HepG2 (cell line): ENCODE results near the gene ALKBH5. TPM values are rescaled to one million over a fixed set of nuclear protein-coding genes. Genes with fewer than 3 reads are reported as not detected.

Experiments used
- ARNT2 ChIP-seq: sonication (generic); formaldehyde crosslinking; IDR thresholded peaks from 2 replicates; pipeline ENCODE4 v1.8.0; 2022; ENCODE audit warnings: mild to moderate bottlenecking, low read depth, missing genetic modification reagents, moderate library complexity
- CENPBD1 ChIP-seq: sonication (generic); formaldehyde crosslinking; IDR thresholded peaks from 2 replicates; pipeline ENCODE4 v1.8.0; 2022; ENCODE audit warnings: missing genetic modification reagents, low read depth, mild to moderate bottlenecking, borderline replicate concordance
- CENPT ChIP-seq: sonication (generic); formaldehyde crosslinking; IDR thresholded peaks from 2 replicates; pipeline ENCODE4 v1.8.0; 2022; ENCODE audit warnings: low read depth, mild to moderate bottlenecking, moderate library complexity, missing genetic modification reagents
- HNF4G ChIP-seq, 2 experiments: sonication (generic) in 1 of 2; formaldehyde crosslinking in 1 of 2; IDR thresholded peaks; 2 replicates each; pipeline versions ENCODE4 v1.4.0 to v1.6.1; 2011 to 2020; ENCODE audit warnings: borderline replicate concordance in 2 of 2, low read depth in 2 of 2, mild to moderate bottlenecking in 2 of 2, low read length in 1 of 2, missing genetic modification reagents in 1 of 2, moderate library complexity in 1 of 2
- KDM3A ChIP-seq: IDR thresholded peaks from 2 replicates; pipeline ENCODE4 v1.6.1; 2018; ENCODE audit warnings: low read depth, missing compliant biosample characterization
- SIN3A ChIP-seq: IDR thresholded peaks from 2 replicates; pipeline ENCODE4 v1.6.1; 2011; ENCODE audit warnings: low read depth, mild to moderate bottlenecking, control low read depth, low read length, borderline replicate concordance
- THRA ChIP-seq: sonication (generic); formaldehyde crosslinking; IDR thresholded peaks from 2 replicates; pipeline ENCODE4 v1.4.0; 2020; ENCODE audit warnings: missing genetic modification reagents, borderline replicate concordance
- ZNF253 ChIP-seq: sonication (generic); formaldehyde crosslinking; IDR thresholded peaks from 2 replicates; pipeline ENCODE4 v1.8.0; 2022; ENCODE audit warnings: mild to moderate bottlenecking, missing genetic modification reagents, borderline replicate concordance
- ZNF510 ChIP-seq: sonication (generic); formaldehyde crosslinking; IDR thresholded peaks from 2 replicates; pipeline ENCODE4 v1.4.0; 2020; ENCODE audit warnings: low read depth, mild to moderate bottlenecking, missing genetic modification reagents
- ZNF569 ChIP-seq: sonication (generic); formaldehyde crosslinking; IDR thresholded peaks from 2 replicates; pipeline ENCODE4 v1.5.0; 2020; ENCODE audit warnings: mild to moderate bottlenecking, missing genetic modification reagents, moderate library complexity, borderline replicate concordance
- ZNF775 ChIP-seq: sonication (generic); formaldehyde crosslinking; IDR thresholded peaks from 2 replicates; pipeline ENCODE4 v1.4.0; 2020; ENCODE audit warnings: missing genetic modification reagents, mild to moderate bottlenecking, moderate library complexity, borderline replicate concordance
- ZNF839 ChIP-seq: sonication (generic); formaldehyde crosslinking; IDR thresholded peaks from 2 replicates; pipeline ENCODE4 v1.4.0; 2020; ENCODE audit warnings: missing genetic modification reagents, mild to moderate bottlenecking, borderline replicate concordance
- ZNF878 ChIP-seq: sonication (generic); formaldehyde crosslinking; IDR thresholded peaks from 2 replicates; pipeline ENCODE4 v1.8.1; 2023; ENCODE audit warnings: mild to moderate bottlenecking, missing genetic modification reagents, moderate library complexity
- polyA plus RNA-seq, 8 experiments: library from polyadenylated mRNA; depleted of rRNA in 3 of 8; stranded (reverse) in 7 of 8; unstranded in 1 of 8; fragments of >200 nt; fragmentation: Illumina TruSeq in 4 of 8; extraction: Trizol in 4 of 8; gene quantifications; 2 replicates each; pipeline versions ENCODE4 v1.2.1 to v1.2.3, GENCODE V29; 2011 to 2016; ENCODE audit warnings: low read depth in 4 of 8, missing spikeins in 1 of 8, mixed read lengths in 1 of 8; ENCODE audit not compliant: insufficient read depth in 1 of 8
- total RNA-seq, 5 experiments: library from RNA; depleted of rRNA; stranded (reverse); fragments of >200 nt; fragmentation: Illumina TruSeq; extraction: Trizol; gene quantifications; 2 replicates each; pipeline ENCODE4 v1.2.3, GENCODE V29; 2016; ENCODE audit warnings: low read depth in 1 of 5
- TF ChIP-seq, protein P1 (sequence below): sonication (generic); formaldehyde crosslinking; IDR thresholded peaks from 2 replicates; pipeline ENCODE4 v1.9.0; 2021; ENCODE audit warnings: missing genetic modification reagents, mild to moderate bottlenecking, borderline replicate concordance
- TF ChIP-seq, protein P2 (sequence below): sonication (generic); formaldehyde crosslinking; IDR thresholded peaks from 2 replicates; pipeline ENCODE4 v1.4.0; 2020; ENCODE audit warnings: missing genetic modification reagents
- TF ChIP-seq, protein P3 (sequence below): sonication (generic); formaldehyde crosslinking; IDR thresholded peaks from 2 replicates; pipeline ENCODE4 v1.4.0; 2020; ENCODE audit warnings: missing genetic modification reagents

ALKBH5 gene
- total and polyA plus RNA-seq, 2 of the 13 experiments (the other 11 are each of a cell fraction or from before 2014, with no cell fraction given) = 68.9 to 76.9 TPM

DNA sequence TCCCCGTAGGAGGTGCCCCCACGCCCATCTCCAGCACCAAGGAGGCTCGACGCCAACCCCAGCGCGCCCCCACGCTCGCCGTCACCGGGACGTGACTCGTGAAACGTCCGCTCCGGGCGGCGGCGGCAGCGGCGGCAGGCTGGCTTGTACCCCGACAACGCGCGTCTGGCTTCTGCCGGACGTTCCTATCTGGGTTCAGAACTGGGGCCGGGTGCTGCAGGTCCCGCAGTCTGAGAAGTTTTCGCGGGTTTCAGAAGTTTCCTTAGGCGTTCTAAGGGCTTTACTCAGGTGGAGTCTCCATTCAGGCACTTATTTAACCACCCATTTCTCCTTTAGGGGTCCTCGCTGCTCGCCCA lies 672 bp upstream of the ALKBH5 start (continued):
- TF ChIP-seq, protein P1, sequence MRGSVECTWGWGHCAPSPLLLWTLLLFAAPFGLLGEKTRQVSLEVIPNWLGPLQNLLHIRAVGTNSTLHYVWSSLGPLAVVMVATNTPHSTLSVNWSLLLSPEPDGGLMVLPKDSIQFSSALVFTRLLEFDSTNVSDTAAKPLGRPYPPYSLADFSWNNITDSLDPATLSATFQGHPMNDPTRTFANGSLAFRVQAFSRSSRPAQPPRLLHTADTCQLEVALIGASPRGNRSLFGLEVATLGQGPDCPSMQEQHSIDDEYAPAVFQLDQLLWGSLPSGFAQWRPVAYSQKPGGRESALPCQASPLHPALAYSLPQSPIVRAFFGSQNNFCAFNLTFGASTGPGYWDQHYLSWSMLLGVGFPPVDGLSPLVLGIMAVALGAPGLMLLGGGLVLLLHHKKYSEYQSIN (CRISPR knock-in tag) = no peak
- no peak for TF ChIP-seq ZNF878
- peak; percentile 53; the same call in 1 of the 2 replicates for TF ChIP-seq ZNF569 (CRISPR knock-in tag)
- TF ChIP-seq ZNF775 (CRISPR knock-in tag) = no peak
- no peak; the same call in none of the 2 replicates for TF ChIP-seq ARNT2 (CRISPR knock-in tag)
- no peak for TF ChIP-seq THRA
- TF ChIP-seq, protein P2, sequence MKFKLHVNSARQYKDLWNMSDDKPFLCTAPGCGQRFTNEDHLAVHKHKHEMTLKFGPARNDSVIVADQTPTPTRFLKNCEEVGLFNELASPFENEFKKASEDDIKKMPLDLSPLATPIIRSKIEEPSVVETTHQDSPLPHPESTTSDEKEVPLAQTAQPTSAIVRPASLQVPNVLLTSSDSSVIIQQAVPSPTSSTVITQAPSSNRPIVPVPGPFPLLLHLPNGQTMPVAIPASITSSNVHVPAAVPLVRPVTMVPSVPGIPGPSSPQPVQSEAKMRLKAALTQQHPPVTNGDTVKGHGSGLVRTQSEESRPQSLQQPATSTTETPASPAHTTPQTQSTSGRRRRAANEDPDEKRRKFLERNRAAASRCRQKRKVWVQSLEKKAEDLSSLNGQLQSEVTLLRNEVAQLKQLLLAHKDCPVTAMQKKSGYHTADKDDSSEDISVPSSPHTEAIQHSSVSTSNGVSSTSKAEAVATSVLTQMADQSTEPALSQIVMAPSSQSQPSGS = no peak
- TF ChIP-seq CENPT (CRISPR knock-in tag) = no peak
- TF ChIP-seq, protein P3, sequence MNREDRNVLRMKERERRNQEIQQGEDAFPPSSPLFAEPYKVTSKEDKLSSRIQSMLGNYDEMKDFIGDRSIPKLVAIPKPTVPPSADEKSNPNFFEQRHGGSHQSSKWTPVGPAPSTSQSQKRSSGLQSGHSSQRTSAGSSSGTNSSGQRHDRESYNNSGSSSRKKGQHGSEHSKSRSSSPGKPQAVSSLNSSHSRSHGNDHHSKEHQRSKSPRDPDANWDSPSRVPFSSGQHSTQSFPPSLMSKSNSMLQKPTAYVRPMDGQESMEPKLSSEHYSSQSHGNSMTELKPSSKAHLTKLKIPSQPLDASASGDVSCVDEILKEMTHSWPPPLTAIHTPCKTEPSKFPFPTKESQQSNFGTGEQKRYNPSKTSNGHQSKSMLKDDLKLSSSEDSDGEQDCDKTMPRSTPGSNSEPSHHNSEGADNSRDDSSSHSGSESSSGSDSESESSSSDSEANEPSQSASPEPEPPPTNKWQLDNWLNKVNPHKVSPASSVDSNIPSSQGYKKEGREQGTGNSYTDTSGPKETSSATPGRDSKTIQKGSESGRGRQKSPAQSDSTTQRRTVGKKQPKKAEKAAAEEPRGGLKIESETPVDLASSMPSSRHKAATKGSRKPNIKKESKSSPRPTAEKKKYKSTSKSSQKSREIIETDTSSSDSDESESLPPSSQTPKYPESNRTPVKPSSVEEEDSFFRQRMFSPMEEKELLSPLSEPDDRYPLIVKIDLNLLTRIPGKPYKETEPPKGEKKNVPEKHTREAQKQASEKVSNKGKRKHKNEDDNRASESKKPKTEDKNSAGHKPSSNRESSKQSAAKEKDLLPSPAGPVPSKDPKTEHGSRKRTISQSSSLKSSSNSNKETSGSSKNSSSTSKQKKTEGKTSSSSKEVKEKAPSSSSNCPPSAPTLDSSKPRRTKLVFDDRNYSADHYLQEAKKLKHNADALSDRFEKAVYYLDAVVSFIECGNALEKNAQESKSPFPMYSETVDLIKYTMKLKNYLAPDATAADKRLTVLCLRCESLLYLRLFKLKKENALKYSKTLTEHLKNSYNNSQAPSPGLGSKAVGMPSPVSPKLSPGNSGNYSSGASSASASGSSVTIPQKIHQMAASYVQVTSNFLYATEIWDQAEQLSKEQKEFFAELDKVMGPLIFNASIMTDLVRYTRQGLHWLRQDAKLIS (CRISPR knock-in tag) = no peak
- peak; percentile 43; the same call in 1 of the 2 replicates for TF ChIP-seq CENPBD1
- TF ChIP-seq HNF4G (IDR thresholded peaks at IDR 0.05; ENCODE audit: borderline replicate concordance, low read depth, low read length) = no peak
- no peak for TF ChIP-seq HNF4G (CRISPR knock-in tag; IDR thresholded peaks at IDR 0.05; ENCODE audit: borderline replicate concordance, low read depth)
- TF ChIP-seq ZNF839 = no peak
- peak; percentile 82; the same call in 1 of the 2 replicates for TF ChIP-seq ZNF510 (CRISPR knock-in tag)
- no peak for TF ChIP-seq KDM3A (CRISPR knock-in tag)
- no peak for TF ChIP-seq SIN3A
- no peak for TF ChIP-seq ZNF253 (CRISPR knock-in tag)
